ENCODE measurements around the gene CAP1.
A peak's percentile ranks its signal among the peaks of the same experiment; 100 is the strongest.
"Not testable (repeated sequence)": the region's sequence is repeated elsewhere in the genome, so short reads cannot be mapped to it uniquely, and the experiment has no call there.

The CAP1 gene

GRCh38 chr1:40032240-40032891 is 8.2 kb upstream of the CAP1 start:
- DNase-seq, result peak; percentile 28

- DNase-seq, result no peak
Observed at GRCh38 chr1:40034869-40035268, 5.7 kb upstream of the CAP1 start.

- DNase-seq, result no peak
Observed at GRCh38 chr1:40036574-40036973, 4.0 kb upstream of the CAP1 start.

- not testable (repeated sequence) for DNase-seq
Observed at GRCh38 chr1:40037254-40037653, 3.3 kb upstream of the CAP1 start.

GRCh38 chr1:40038697-40039096 is 1.8 kb upstream of the CAP1 start:
- no peak for DNase-seq

- DNase-seq, result no peak
Observed at GRCh38 chr1:40039245-40039756, 1.2 kb upstream of the CAP1 start.

GRCh38 chr1:40039757-40040510 is 595 bp upstream of the CAP1 start:
- no peak for DNase-seq

- DNase-seq, result no peak
Observed at GRCh38 chr1:40041466-40041838, 923 bp downstream of the CAP1 start.

- DNase-seq, result no peak
Observed at GRCh38 chr1:40042341-40042740, 1.8 kb downstream of the CAP1 start.

GRCh38 chr1:40044110-40044509 is 3.6 kb downstream of the CAP1 start:
- DNase-seq, result no peak

GRCh38 chr1:40045182-40045581 is 4.7 kb downstream of the CAP1 start:
- no peak for DNase-seq

GRCh38 chr1:40045766-40046165 is 5.2 kb downstream of the CAP1 start:
- DNase-seq, result no peak

- DNase-seq, result no peak
Observed at GRCh38 chr1:40047276-40047675, 6.7 kb downstream of the CAP1 start.

- DNase-seq, result no peak
Observed at GRCh38 chr1:40047769-40048168, 7.2 kb downstream of the CAP1 start.

GRCh38 chr1:40049725-40050124 is 9.2 kb downstream of the CAP1 start:
- DNase-seq, result no peak

- no peak for DNase-seq
Observed at GRCh38 chr1:40050863-40051262, 10.3 kb downstream of the CAP1 start.

GRCh38 chr1:40053138-40053887 is 12.8 kb downstream of the CAP1 start:
- no peak for DNase-seq

GRCh38 chr1:40056519-40057309 is 16.2 kb downstream of the CAP1 start:
- no peak for DNase-seq

GRCh38 chr1:40057310-40058030 is 16.9 kb downstream of the CAP1 start:
- no peak for DNase-seq

- DNase-seq, result no peak
Observed at GRCh38 chr1:40058097-40058452, 17.5 kb downstream of the CAP1 start.

GRCh38 chr1:40058453-40059337 is 18.2 kb downstream of the CAP1 start:
- DNase-seq, result no peak
